Left lung (tissue), 10 donors: ENCODE results near the gene CBX5. TPM values are rescaled to one million over a fixed set of nuclear protein-coding genes. Genes with fewer than 3 reads are reported as not detected.
"Not testable (repeated sequence)": the region's sequence is repeated elsewhere in the genome, so short reads cannot be mapped to it uniquely, and the experiment has no call there.

ENCODE experiments used
- ATAC-seq: fragments of 200-7000 bp; cut with Tn5 transposase; one replicate; pipeline ENCODE4 v1.9.1; 2020; ENCODE audit warnings: moderate library complexity
- DNase-seq, 4 donors: peaks; one replicate each; pipeline ENCODE4 v3.0.0-alpha.2; 2013 to 2020
- H3K27ac ChIP-seq, 2 donors: fragments of 200-600 bp; sonication (generic) in 1 of 2; one replicate each; pipeline versions ENCODE4 v1.5.0 to v1.8.0; 2020 to 2021
- H3K27me3 ChIP-seq, 2 donors: fragments of 200-600 bp; sonication (generic) in 1 of 2; one replicate each; pipeline versions ENCODE4 v1.5.0 to v1.8.0; 2020 to 2021
- H3K36me3 ChIP-seq, 2 donors: fragments of 200-600 bp; sonication (generic) in 1 of 2; one replicate each; pipeline versions ENCODE4 v1.5.0 to v1.8.0; 2020 to 2021
- H3K4me1 ChIP-seq, 2 donors: fragments of 200-600 bp; one replicate each; pipeline ENCODE4 v1.8.0; 2021
- H3K4me3 ChIP-seq, 2 donors: fragments of 200-600 bp; sonication (generic) in 1 of 2; one replicate each; pipeline versions ENCODE4 v1.5.0 to v1.8.0; 2020 to 2021; ENCODE audit warnings: mild to moderate bottlenecking in 1 of 2
- H3K9me3 ChIP-seq, 2 donors: fragments of 200-600 bp; sonication (generic) in 1 of 2; one replicate each; pipeline versions ENCODE4 v1.5.0 to v1.8.0; 2020 to 2021
- intact Hi-C, 2 donors: fragments of 100-400 bp; cut with DNase I; formaldehyde crosslinking; loops; one replicate each; pipeline versions ENCODE4 v1.11.2 to v1.14.2; 2022
- polyA plus RNA-seq, 6 donors: library from polyadenylated mRNA; unstranded; fragments of 120-200 nt; gene quantifications; one replicate each; pipeline ENCODE4 v1.2.1, GENCODE V29; 2013; ENCODE audit not compliant: insufficient read length in 6 of 6
- total RNA-seq, 2 donors: library from RNA; stranded (reverse); fragmentation: NEBNext Ultra II Directional; extraction: Animal tissue kit (Norgen Biotek cat#: 25700); gene quantifications; one replicate each; pipeline ENCODE4 v1.2.1, GENCODE V29; 2021
- TF ChIP-seq, protein P1 (sequence below), 2 donors: fragments of 200-600 bp; sonication (generic) in 1 of 2; IDR thresholded peaks; one replicate each; pipeline versions ENCODE4 v1.5.0 to v1.8.0; 2021; ENCODE audit warnings: antibody characterized with exemption in 2 of 2
- donor health status: DM: no; HTN: yes; CAD: no.
- donor health status: DM: no; HTN: no; CAD: no.

Gene CBX5
- total and polyA plus RNA-seq, 8 donors = 69.8 to 134 (median 113) TPM

DNA sequence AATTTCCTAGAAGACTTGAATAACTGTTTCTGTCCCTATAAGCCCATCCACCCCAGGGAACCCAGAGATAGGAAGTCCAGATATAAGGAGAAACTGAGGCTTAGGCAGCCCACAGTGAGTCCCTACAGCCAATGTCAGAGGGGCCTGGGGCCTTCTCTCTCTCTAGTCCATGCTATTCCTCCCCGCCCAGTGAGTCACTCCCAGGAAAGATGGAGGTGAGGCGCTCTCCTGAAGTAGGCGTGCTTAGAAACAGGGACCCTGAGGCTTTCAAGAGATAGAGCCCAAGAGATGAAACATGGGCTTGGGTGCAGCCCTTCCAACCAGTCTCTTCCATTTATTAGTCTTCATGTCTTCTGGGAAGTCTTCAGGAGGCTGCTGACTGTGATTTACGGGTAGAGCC lies 88.8 kb downstream of the CBX5 start:
- Histone ChIP-seq H3K4me1 (peaks cover 6 to 33% of the 10 kb centered on the region in 2 donors), H3K27ac (no peak overlapping the region), H3K9me3 (no peaks in the 10 kb centered on the region), H3K27me3 (peaks cover 3 to 60% of the 10 kb centered on the region in 2 donors), H3K36me3 (no peaks in the 10 kb centered on the region), H3K4me3 (no peak overlapping the region)
- TF ChIP-seq, protein P1, sequence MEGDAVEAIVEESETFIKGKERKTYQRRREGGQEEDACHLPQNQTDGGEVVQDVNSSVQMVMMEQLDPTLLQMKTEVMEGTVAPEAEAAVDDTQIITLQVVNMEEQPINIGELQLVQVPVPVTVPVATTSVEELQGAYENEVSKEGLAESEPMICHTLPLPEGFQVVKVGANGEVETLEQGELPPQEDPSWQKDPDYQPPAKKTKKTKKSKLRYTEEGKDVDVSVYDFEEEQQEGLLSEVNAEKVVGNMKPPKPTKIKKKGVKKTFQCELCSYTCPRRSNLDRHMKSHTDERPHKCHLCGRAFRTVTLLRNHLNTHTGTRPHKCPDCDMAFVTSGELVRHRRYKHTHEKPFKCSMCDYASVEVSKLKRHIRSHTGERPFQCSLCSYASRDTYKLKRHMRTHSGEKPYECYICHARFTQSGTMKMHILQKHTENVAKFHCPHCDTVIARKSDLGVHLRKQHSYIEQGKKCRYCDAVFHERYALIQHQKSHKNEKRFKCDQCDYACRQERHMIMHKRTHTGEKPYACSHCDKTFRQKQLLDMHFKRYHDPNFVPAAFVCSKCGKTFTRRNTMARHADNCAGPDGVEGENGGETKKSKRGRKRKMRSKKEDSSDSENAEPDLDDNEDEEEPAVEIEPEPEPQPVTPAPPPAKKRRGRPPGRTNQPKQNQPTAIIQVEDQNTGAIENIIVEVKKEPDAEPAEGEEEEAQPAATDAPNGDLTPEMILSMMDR (IDR thresholded peaks at IDR 0.05) = no peak
- DNase-seq (no peak), ATAC-seq (no peak)
- intact Hi-C loops = loop anchor here (5.0 to 10.0 kb wide), 3 partner anchors 159 to 186 kb away; partner anchors contain the start of genes HOXC5 (in 1 of the 2), HOXC8 (in 1 of the 2) and HOXC9 (in 1 of the 2)

DNA sequence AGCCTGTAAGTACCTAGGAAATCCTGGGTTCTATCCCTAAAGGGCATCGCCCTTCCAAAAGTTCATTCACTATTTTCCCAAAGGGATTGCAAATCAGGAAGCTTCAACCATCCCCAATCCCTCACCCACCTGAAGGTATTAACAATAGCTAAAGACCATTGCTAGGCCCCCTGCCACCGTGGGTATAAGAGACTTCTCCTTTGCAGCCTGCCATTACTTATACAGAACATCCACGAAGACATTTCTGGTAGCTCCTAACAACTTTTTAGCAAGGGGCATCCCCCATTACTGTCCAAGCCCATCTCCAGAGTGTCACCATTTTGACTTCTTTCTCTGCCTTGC lies 90.8 kb downstream of the CBX5 start:
- DNase-seq = no peak
- Histone ChIP-seq H3K27ac (peak overlapping the region in 1 of 2 donors; percentile 39), H3K27me3 (peaks cover 0 to 40% of the 10 kb centered on the region in 2 donors), H3K36me3 (no peaks in the 10 kb centered on the region), H3K4me1 (peaks cover 6 to 32% of the 10 kb centered on the region in 2 donors), H3K4me3 (peak overlapping the region in 1 of 2 donors; percentile 90), H3K9me3 (no peaks in the 10 kb centered on the region)
- no peak for ATAC-seq
- intact Hi-C loops = no loop called here
- TF ChIP-seq, protein P1 (IDR thresholded peaks at IDR 0.05) = no peak

DNA sequence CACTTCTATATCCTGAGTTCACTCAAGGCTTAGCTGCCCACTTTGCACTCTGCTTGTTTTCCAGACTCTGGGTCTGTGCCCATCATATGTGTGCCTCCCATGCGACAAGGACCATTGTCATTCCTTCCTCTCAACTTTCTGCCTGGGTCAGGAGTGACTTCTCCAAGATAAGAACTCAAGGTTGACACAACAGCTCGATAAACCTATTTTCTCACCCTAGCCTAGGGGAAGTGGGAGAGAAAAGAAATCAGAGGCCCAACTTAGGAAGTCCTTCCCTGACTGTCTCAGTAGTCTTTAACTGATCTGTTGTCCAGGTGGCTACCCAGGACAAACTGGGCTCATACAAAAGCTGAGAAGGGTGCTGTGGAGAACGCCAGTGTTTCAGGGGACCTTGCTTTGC lies 92.8 kb downstream of the CBX5 start:
- Histone ChIP-seq H3K9me3 (no peaks in the 10 kb centered on the region), H3K36me3 (peaks cover 0 to 17% of the 10 kb centered on the region in 2 donors), H3K4me3 (no peak overlapping the region), H3K27me3 (peaks cover 0 to 20% of the 10 kb centered on the region in 2 donors), H3K4me1 (peaks cover 6 to 32% of the 10 kb centered on the region in 2 donors), H3K27ac (no peak overlapping the region)
- intact Hi-C loops = no loop called here
- DNase-seq = no peak
- TF ChIP-seq, protein P1 (IDR thresholded peaks at IDR 0.05) = no peak
- no peak for ATAC-seq

DNA sequence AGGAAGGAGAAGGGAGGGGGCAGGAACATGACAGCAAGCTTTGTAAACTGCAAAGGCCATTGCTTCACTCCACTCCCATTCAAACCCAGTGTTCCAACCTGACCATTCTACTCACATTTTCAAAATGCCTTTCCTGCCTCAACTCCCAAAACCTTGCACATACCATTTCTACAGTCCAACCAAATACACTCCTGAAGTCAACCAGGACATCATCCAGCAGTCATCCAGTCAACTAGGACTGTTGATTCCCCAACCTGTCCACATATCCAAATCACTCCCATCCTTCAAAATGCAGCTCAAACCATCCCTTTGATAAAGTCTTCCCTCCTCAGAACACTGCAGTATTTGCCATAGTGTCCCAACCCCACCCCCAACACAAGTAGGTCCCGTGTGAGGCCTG lies 94.0 kb downstream of the CBX5 start:
- TF ChIP-seq, protein P1 (IDR thresholded peaks at IDR 0.05) = no peak
- Histone ChIP-seq H3K27ac (no peak overlapping the region), H3K9me3 (no peaks in the 10 kb centered on the region), H3K27me3 (peaks cover 0 to 9% of the 10 kb centered on the region in 2 donors), H3K4me1 (peaks cover 6 to 21% of the 10 kb centered on the region in 2 donors), H3K36me3 (peaks cover 0 to 29% of the 10 kb centered on the region in 2 donors), H3K4me3 (no peak overlapping the region)
- no peak for ATAC-seq
- intact Hi-C loops = no loop called here
- DNase-seq = no peak

DNA sequence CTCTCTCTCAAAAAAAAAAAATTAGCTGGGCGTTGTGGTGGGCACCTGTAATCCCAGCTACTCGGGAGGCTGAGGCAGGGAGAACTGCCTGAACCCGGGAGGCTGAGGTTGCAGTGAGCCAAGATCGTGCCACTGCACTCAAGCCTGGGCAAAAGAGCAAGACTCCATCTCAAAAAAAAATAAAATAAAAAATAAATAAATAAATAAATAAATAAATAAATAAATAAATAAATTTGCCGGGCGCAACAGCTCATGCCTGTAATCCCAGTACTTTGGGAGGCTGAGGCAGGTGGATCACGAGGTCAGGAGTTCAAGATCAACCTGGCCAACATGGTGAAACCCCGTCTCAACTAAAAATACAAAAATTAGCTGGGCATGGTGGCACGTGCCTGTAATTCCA lies 94.6 kb downstream of the CBX5 start:
- H3K27me3 ChIP-seq, H3K27ac ChIP-seq, H3K9me3 ChIP-seq, intact Hi-C loops, ATAC-seq, H3K4me3 ChIP-seq, DNase-seq: not testable (repeated sequence)
- Histone ChIP-seq H3K36me3 (peaks cover 0 to 30% of the 10 kb centered on the region in 2 donors), H3K4me1 (peaks cover 6 to 21% of the 10 kb centered on the region in 2 donors)
